SK-N-SH treated with all-trans-retinoic acid at 6 μM for 48 hours (cell line): ENCODE data around the gene ATG16L1.

Experiments
- ISL1 ChIP-seq: fragments of 250-450 bp; sonication (Bioruptor Pico); IDR thresholded peaks from 2 replicates; pipeline ENCODE4 v2.1.2; 2022; ENCODE audit warnings: mild to moderate bottlenecking, moderate library complexity
- POU6F1 ChIP-seq: fragments of 250-450 bp; sonication (Bioruptor Pico); IDR thresholded peaks from 2 replicates; pipeline ENCODE4 v1.8.0; 2021; ENCODE audit warnings: low read depth, mild to moderate bottlenecking, moderate library complexity, borderline replicate concordance
- PPARA ChIP-seq: fragments of 250-450 bp; sonication (Bioruptor Pico); IDR thresholded peaks from 2 replicates; pipeline ENCODE4 v1.5.0; 2020; ENCODE audit warnings: mild to moderate bottlenecking, borderline replicate concordance
- ZNF8 ChIP-seq: fragments of 450-650 bp; formaldehyde crosslinking; IDR thresholded peaks from 2 replicates; pipeline ENCODE4 v1.5.0; 2020; ENCODE audit warnings: mild to moderate bottlenecking, moderate library complexity

- TF ChIP-seq POU6F1 (CRISPR knock-in tag) (no peak), ISL1 (no peak), PPARA (CRISPR knock-in tag) (no peak), ZNF8 (no peak)
Observed at GRCh38 chr2:233288663-233289062, 37.2 kb downstream of the ATG16L1 start.
